ENCODE results near the gene TBC1D19. TPM values are rescaled to one million over a fixed set of nuclear protein-coding genes. Genes with fewer than 3 reads are reported as not detected.
"Not testable (repeated sequence)": the region's sequence is repeated elsewhere in the genome, so short reads cannot be mapped to it uniquely, and the experiment has no call there.

Gene TBC1D19
- total and polyA plus RNA-seq, 2 of the 4 experiments (the other 2 are of a cell fraction): 9.9 to 17.6 TPM

GRCh38 chr4:26694131-26694530 lies 110.2 kb downstream of the TBC1D19 start:
- H3K4me1 ChIP-seq (ENCODE audit: control insufficient read depth, insufficient read depth, low read length); H3K9me1 ChIP-seq (ENCODE audit: insufficient read depth, low read length); H2AK5ac ChIP-seq (ENCODE audit: low read depth, low read length); H3K9me3 ChIP-seq (ENCODE audit: control insufficient read depth, insufficient read depth, low read length); H3K27ac ChIP-seq (ENCODE audit: insufficient read depth, low read length); CTCF ChIA-PET; H3K4me3 ChIP-seq (ENCODE audit: insufficient read depth, low read depth, low read length); H3K23ac ChIP-seq (ENCODE audit: low read depth, low read length); H4K91ac ChIP-seq (ENCODE audit: insufficient read depth, low read depth, low read length); H3K4ac ChIP-seq (ENCODE audit: low read depth, low read length); H3K79me1 ChIP-seq (ENCODE audit: low read depth in 1 of 2, low read length in 2 of 2); H2BK20ac ChIP-seq (ENCODE audit: low read depth, low read length); H3K9ac ChIP-seq (ENCODE audit: low read depth, low read length); H4K20me1 ChIP-seq (ENCODE audit: insufficient read depth, low read length); in situ Hi-C loops (cut with MboI; ENCODE audit: low sequenced_read_pairs); H3K18ac ChIP-seq (ENCODE audit: low read depth, low read length); H2AFZ ChIP-seq (replicated peaks; ENCODE audit: low read length, poor library complexity); H2BK5ac ChIP-seq (ENCODE audit: low read depth, low read length, poor library complexity, severe bottlenecking); POLR2A ChIA-PET (ENCODE audit: unreplicated experiment); H3K14ac ChIP-seq (replicated peaks; ENCODE audit: low read depth, low read length); H2BK15ac ChIP-seq (ENCODE audit: low read depth, low read length); BruUV-seq (replicated peaks); dilution Hi-C loops (cut with HindIII; ENCODE audit: low sequenced_read_pairs, unreplicated experiment); H4K8ac ChIP-seq (ENCODE audit: low read depth in 2 of 2, low read length in 2 of 2); H4K5ac ChIP-seq (ENCODE audit: low read depth, low read length); intact Hi-C loops (cut with micrococcal nuclease); H3K27me3 ChIP-seq (ENCODE audit: control insufficient read depth, insufficient read depth, low read length); H3K36me3 ChIP-seq (ENCODE audit: control insufficient read depth, insufficient read depth, low read length); H2AK9ac ChIP-seq (replicated peaks; ENCODE audit: low read depth, low read length, poor library complexity); ATAC-seq (ENCODE audit: low read depth); H3K4me2 ChIP-seq (ENCODE audit: low read depth, low read length); H3K56ac ChIP-seq (ENCODE audit: extremely low read depth, insufficient read depth, low read length); H2BK120ac ChIP-seq (ENCODE audit: low read depth, low read length); DNase-seq: not testable (repeated sequence)
- no CpG with 5 or more reads among the region's 13 CpGs for WGBS, 2 experiments (ENCODE audit: extremely low coverage in 2 of 2, insufficient read length in 1 of 2)

All from IMR-90 (cell line).